Tibial nerve (tissue), 4 donors: ENCODE results near the gene KCNT2. TPM values are rescaled to one million over a fixed set of nuclear protein-coding genes. Genes with fewer than 3 reads are reported as not detected.

Experiments
- DNase-seq, 2 donors: peaks; one replicate each; pipeline ENCODE4 v3.0.0-alpha.2; 2019; ENCODE audit warnings: low spot score in 2 of 2
- H3K27ac ChIP-seq, 4 donors: fragments of 200-600 bp; sonication (generic) in 3 of 4; one replicate each; pipeline ENCODE4 v1.5.1; 2017 to 2019; ENCODE audit warnings: mild to moderate bottlenecking in 1 of 4
- H3K27me3 ChIP-seq, 2 donors: fragments of 200-600 bp; sonication (generic) in 1 of 2; one replicate each; pipeline versions ENCODE4 v1.5.1 to v1.6.0; 2017 to 2019
- H3K36me3 ChIP-seq, 3 donors: fragments of 200-600 bp; sonication (generic); one replicate each; pipeline ENCODE4 v1.5.1; 2018 to 2019
- H3K4me1 ChIP-seq, 4 donors: fragments of 200-600 bp; sonication (generic) in 3 of 4; one replicate each; pipeline ENCODE4 v1.5.1; 2017 to 2019
- H3K4me3 ChIP-seq, 4 donors: fragments of 200-600 bp; sonication (generic) in 3 of 4; one replicate each; pipeline ENCODE4 v1.5.1; 2017 to 2019; ENCODE audit warnings: mild to moderate bottlenecking in 1 of 4, moderate library complexity in 1 of 4
- H3K9me3 ChIP-seq, 4 donors: fragments of 200-600 bp; sonication (generic) in 3 of 4; one replicate each; pipeline ENCODE4 v1.5.1; 2017 to 2019
- CTCF ChIP-seq, 5 experiments: fragments of 200-600 bp in 3 of 5; fragments of 450-650 bp in 2 of 5; sonication (generic) in 3 of 5; IDR thresholded peaks; one replicate each; pipeline ENCODE4 v1.5.1; 2016 to 2019; ENCODE audit warnings: antibody characterized with exemption in 5 of 5, mild to moderate bottlenecking in 3 of 5, moderate library complexity in 2 of 5
- EP300 ChIP-seq, 2 donors: sonication (generic); formaldehyde crosslinking; IDR thresholded peaks; one replicate each; pipeline ENCODE4 v1.6.1; 2017; ENCODE audit warnings: antibody characterized with exemption in 2 of 2, mild to moderate bottlenecking in 1 of 2
- POLR2A ChIP-seq, 2 donors: fragments of 450-650 bp; IDR thresholded peaks; one replicate each; pipeline ENCODE4 v1.6.1; 2017; ENCODE audit warnings: antibody characterized with exemption in 2 of 2, mild to moderate bottlenecking in 2 of 2, moderate library complexity in 2 of 2
- WGBS, 2 donors: methylation state at CpG; one replicate each; pipeline ENCODE4 v1.1.5; 2018; 5-methylcytosine and 5-hydroxymethylcytosine counted together
- total RNA-seq, 4 donors: library from RNA; depleted of rRNA; stranded (reverse); fragments of >200 nt; gene quantifications; one replicate each; pipeline ENCODE4 v1.1.0, GENCODE V29; 2016

The KCNT2 gene
- total RNA-seq, 4 donors from 2014 or later: 8.0 to 9.9 (median 8.6) TPM

GRCh38 chr1:196461521-196461920 is 146.7 kb downstream of the KCNT2 start:
- Histone ChIP-seq H3K36me3 (no peaks in the 10 kb centered on the region), H3K4me3 (no peak overlapping the region), H3K27ac (no peak overlapping the region), H3K27me3 (no peaks in the 10 kb centered on the region), H3K4me1 (peaks cover 0 to 7% (median 0%) of the 10 kb centered on the region in 4 donors), H3K9me3 (no peaks in the 10 kb centered on the region)
- DNase-seq: no peak
- WGBS, 2 donors: 76 to 81% methylated on average over 3 of the region's 3 CpGs
- TF ChIP-seq CTCF (IDR thresholded peaks at IDR 0.05) (no peak), EP300 (IDR thresholded peaks at IDR 0.05) (no peak), POLR2A (IDR thresholded peaks at IDR 0.05) (no peak)

GRCh38 chr1:196459383-196459782 is 148.9 kb downstream of the KCNT2 start:
- TF ChIP-seq CTCF (IDR thresholded peaks at IDR 0.05) (no peak), EP300 (IDR thresholded peaks at IDR 0.05) (no peak), POLR2A (IDR thresholded peaks at IDR 0.05) (no peak)

GRCh38 chr1:196454792-196455191 is 153.4 kb downstream of the KCNT2 start:
- Histone ChIP-seq H3K27me3 (no peaks in the 10 kb centered on the region), H3K36me3 (no peaks in the 10 kb centered on the region), H3K4me3 (no peak overlapping the region), H3K27ac (no peak overlapping the region), H3K4me1 (peaks cover 0 to 6% (median 0%) of the 10 kb centered on the region in 4 donors), H3K9me3 (no peaks in the 10 kb centered on the region)
- no peak for TF ChIP-seq CTCF (IDR thresholded peaks at IDR 0.05)
- no peak for TF ChIP-seq POLR2A (IDR thresholded peaks at IDR 0.05)
- no peak for TF ChIP-seq EP300 (IDR thresholded peaks at IDR 0.05)
- 91 to 96% methylated on average over 2 of the region's 2 CpGs for WGBS, 2 donors
- no peak for DNase-seq

More at GRCh38 chr1:196459383-196459782, 148.9 kb downstream of the KCNT2 start:
- H3K4me1 ChIP-seq: peaks cover 0 to 7% (median 0%) of the 10 kb centered on the region in 4 donors
- DNase-seq: no peak
- H3K9me3 ChIP-seq: no peaks in the 10 kb centered on the region
- H3K27ac ChIP-seq: no peak overlapping the region
- 67 to 71% methylated on average over 1 of the region's 1 CpG for WGBS, 2 donors
- H3K36me3 ChIP-seq: no peaks in the 10 kb centered on the region
- no peak overlapping the region for H3K4me3 ChIP-seq
- no peaks in the 10 kb centered on the region for H3K27me3 ChIP-seq

- Histone ChIP-seq H3K27ac (no peak overlapping the region), H3K4me1 (no peaks in the 10 kb centered on the region), H3K27me3 (no peaks in the 10 kb centered on the region), H3K36me3 (no peaks in the 10 kb centered on the region), H3K4me3 (no peak overlapping the region), H3K9me3 (no peaks in the 10 kb centered on the region)
- WGBS, 2 donors: 96 to 97% methylated on average over 5 of the region's 5 CpGs
- no peak for DNase-seq
- TF ChIP-seq EP300 (IDR thresholded peaks at IDR 0.05) (no peak), CTCF (IDR thresholded peaks at IDR 0.05) (no peak), POLR2A (IDR thresholded peaks at IDR 0.05) (no peak)
Measured at GRCh38 chr1:196451103-196451502, 157.1 kb downstream of the KCNT2 start.

GRCh38 chr1:196450143-196451095 is 157.8 kb downstream of the KCNT2 start:
- H3K27me3 ChIP-seq: no peaks in the 10 kb centered on the region
- TF ChIP-seq CTCF (IDR thresholded peaks at IDR 0.05): no peak
- TF ChIP-seq EP300 (IDR thresholded peaks at IDR 0.05): no peak
- no peak for TF ChIP-seq POLR2A (IDR thresholded peaks at IDR 0.05)
- H3K9me3 ChIP-seq: no peaks in the 10 kb centered on the region
- no peak for DNase-seq
- H3K4me3 ChIP-seq: no peak overlapping the region
- H3K4me1 ChIP-seq: no peaks in the 10 kb centered on the region
- WGBS, 2 donors: 62% methylated on average over 4 of the region's 4 CpGs
- H3K27ac ChIP-seq: no peak overlapping the region
- H3K36me3 ChIP-seq: no peaks in the 10 kb centered on the region
